IMR-90 (cell line): ENCODE data around the gene COPS7A. TPM values are rescaled to one million over a fixed set of nuclear protein-coding genes. Genes with fewer than 3 reads are reported as not detected.
A peak's percentile ranks its signal among the peaks of the same experiment; 100 is the strongest.

ENCODE experiments used
- ATAC-seq: fragments of 200-7000 bp; cut with Tn5 transposase; 2 replicates; pipeline ENCODE4 v1.9.1; 2020; ENCODE audit warnings: low read depth, mild to moderate bottlenecking, moderate library complexity
- BruUV-seq: library from RNA; stranded (reverse); fragments of 400-500 nt; replicated peaks from 2 replicates; lab custom pipeline; 2021; lab: Mats Ljungman, UMichigan
- CTCF ChIA-PET: fragments of 300-600 bp; formaldehyde crosslinking; extraction: SDS; loops from one replicate; lab custom pipeline; 2021; ENCODE audit warnings: antibody characterized with exemption; lab: Yijun Ruan, JAX
- POLR2A ChIA-PET: fragments of 300-600 bp; sonication (Branson Sonifier 250); formaldehyde crosslinking; loops from one replicate; lab custom pipeline; 2022; ENCODE audit warnings: antibody characterized with exemption; ENCODE audit not compliant: unreplicated experiment; lab: Charles Lee
- DNase-seq: peaks from one replicate; pipeline ENCODE4 v3.0.0; 2013
- H2AFZ ChIP-seq: replicated peaks from 2 replicates; pipeline ENCODE3; 2013; ENCODE audit warnings: low read length, mild to moderate bottlenecking; ENCODE audit not compliant: poor library complexity
- H2AK5ac ChIP-seq: 2 replicates; pipeline ENCODE4 v1.6.1; 2013; ENCODE audit warnings: low read depth, low read length, inconsistent platforms
- H2AK9ac ChIP-seq: replicated peaks from 2 replicates; pipeline ENCODE3; 2013; ENCODE audit warnings: mild to moderate bottlenecking, low read depth, low read length, moderate library complexity; ENCODE audit not compliant: poor library complexity
- H2BK120ac ChIP-seq: 2 replicates; pipeline ENCODE4 v1.6.1; 2013; ENCODE audit warnings: low read depth, low read length, inconsistent platforms
- H2BK15ac ChIP-seq: 3 replicates; pipeline ENCODE4 v1.6.1; 2013; ENCODE audit warnings: low read depth, low read length, inconsistent platforms
- H2BK20ac ChIP-seq: 2 replicates; pipeline ENCODE4 v1.6.1; 2013; ENCODE audit warnings: low read depth, mild to moderate bottlenecking, inconsistent platforms, low read length, moderate library complexity
- H2BK5ac ChIP-seq: 2 replicates; pipeline ENCODE4 v1.6.1; 2013; ENCODE audit warnings: mild to moderate bottlenecking, low read depth, low read length, inconsistent platforms; ENCODE audit not compliant: poor library complexity, severe bottlenecking
- H3K14ac ChIP-seq: replicated peaks from 2 replicates; pipeline ENCODE4 v1.6.1; 2013; ENCODE audit warnings: low read depth, low read length, inconsistent platforms
- H3K18ac ChIP-seq: 2 replicates; pipeline ENCODE4 v1.6.1; 2013; ENCODE audit warnings: low read depth, low read length, control low read depth
- H3K23ac ChIP-seq: 2 replicates; pipeline ENCODE4 v1.6.1; 2013; ENCODE audit warnings: low read depth, low read length, inconsistent platforms
- H3K27ac ChIP-seq: 2 replicates; pipeline ENCODE4 v1.5.1; 2013; ENCODE audit warnings: mild to moderate bottlenecking, control low read depth, low read length; ENCODE audit not compliant: insufficient read depth
- H3K27me3 ChIP-seq: 2 replicates; pipeline ENCODE4 v1.6.1; 2013; ENCODE audit warnings: low read length; ENCODE audit not compliant: control insufficient read depth, insufficient read depth
- H3K36me3 ChIP-seq: 2 replicates; pipeline ENCODE4 v1.6.1; 2013; ENCODE audit warnings: low read length, mixed read lengths; ENCODE audit not compliant: control insufficient read depth, insufficient read depth
- H3K4ac ChIP-seq: 2 replicates; pipeline ENCODE4 v1.6.1; 2013; ENCODE audit warnings: low read depth, low read length, inconsistent platforms
- H3K4me1 ChIP-seq: 2 replicates; pipeline ENCODE4 v1.6.1; 2013; ENCODE audit warnings: low read length, mixed read lengths; ENCODE audit not compliant: control insufficient read depth, insufficient read depth
- H3K4me2 ChIP-seq: 2 replicates; pipeline ENCODE4 v1.6.1; 2013; ENCODE audit warnings: low read depth, mild to moderate bottlenecking, control low read depth, low read length, moderate library complexity
- H3K4me3 ChIP-seq: 2 replicates; pipeline ENCODE4 v1.5.1; 2013; ENCODE audit warnings: low read depth, mild to moderate bottlenecking, control low read depth, low read length, moderate library complexity; ENCODE audit not compliant: insufficient read depth
- H3K56ac ChIP-seq: 2 replicates; pipeline ENCODE4 v1.6.1; 2013; ENCODE audit warnings: low read length, inconsistent platforms; ENCODE audit not compliant: insufficient read depth; ENCODE audit errors: extremely low read depth
- H3K79me1 ChIP-seq, 2 experiments: 2 replicates each; pipeline ENCODE4 v1.6.1; 2013; ENCODE audit warnings: low read length in 2 of 2, inconsistent platforms in 1 of 2, low read depth in 1 of 2
- H3K9ac ChIP-seq: 2 replicates; pipeline ENCODE4 v1.6.1; 2013; ENCODE audit warnings: low read depth, low read length, control low read depth
- H3K9me1 ChIP-seq: 2 replicates; pipeline ENCODE4 v1.6.1; 2013; ENCODE audit warnings: low read length, inconsistent platforms; ENCODE audit not compliant: insufficient read depth
- H3K9me3 ChIP-seq: 2 replicates; pipeline ENCODE4 v1.6.1; 2013; ENCODE audit warnings: low read length; ENCODE audit not compliant: control insufficient read depth, insufficient read depth
- H4K20me1 ChIP-seq: 2 replicates; pipeline ENCODE4 v1.6.1; 2013; ENCODE audit warnings: low read length, inconsistent platforms; ENCODE audit not compliant: insufficient read depth
- H4K5ac ChIP-seq: 2 replicates; pipeline ENCODE4 v1.6.1; 2013; ENCODE audit warnings: mild to moderate bottlenecking, low read depth, low read length, control low read depth
- H4K8ac ChIP-seq, 2 experiments: 2 replicates each; pipeline ENCODE4 v1.6.1; 2013; ENCODE audit warnings: low read depth in 2 of 2, low read length in 2 of 2, control low read depth in 1 of 2, inconsistent platforms in 1 of 2
- H4K91ac ChIP-seq: 2 replicates; pipeline ENCODE4 v1.6.1; 2013; ENCODE audit warnings: low read depth, low read length, inconsistent platforms; ENCODE audit not compliant: insufficient read depth
- BHLHE40 ChIP-seq: fragments of 150-350 bp; IDR thresholded peaks from 2 replicates; pipeline ENCODE4 v1.6.1; 2016; ENCODE audit warnings: mild to moderate bottlenecking, low read depth, low read length
- CEBPB ChIP-seq: IDR thresholded peaks from 2 replicates; pipeline ENCODE4 v1.6.1; 2012; ENCODE audit warnings: low read depth, low read length, improper control_type of control experiment
- CHD1 ChIP-seq: IDR thresholded peaks from 2 replicates; pipeline ENCODE4 v1.6.1; 2012; ENCODE audit warnings: low read depth, low read length, improper control_type of control experiment
- ELK1 ChIP-seq: fragments of 150-350 bp; IDR thresholded peaks from 2 replicates; pipeline ENCODE4 v1.6.1; 2016; ENCODE audit warnings: low read depth, mild to moderate bottlenecking, low read length, moderate library complexity, borderline replicate concordance
- FOS ChIP-seq: fragments of 150-350 bp; IDR thresholded peaks from 2 replicates; pipeline ENCODE4 v1.6.1; 2016; ENCODE audit warnings: low read depth, low read length
- MAZ ChIP-seq: IDR thresholded peaks from 2 replicates; pipeline ENCODE4 v1.6.1; 2012; ENCODE audit warnings: low read depth, mild to moderate bottlenecking, low read length, improper control_type of control experiment, moderate library complexity, borderline replicate concordance
- MXI1 ChIP-seq: IDR thresholded peaks from 2 replicates; pipeline ENCODE4 v1.6.1; 2012; ENCODE audit warnings: low read depth, mild to moderate bottlenecking, low read length, moderate library complexity, borderline replicate concordance
- NFE2L2 ChIP-seq: fragments of 150-350 bp; IDR thresholded peaks from 2 replicates; pipeline ENCODE4 v1.6.1; 2016; ENCODE audit warnings: low read depth, mild to moderate bottlenecking, low read length
- POLR2A ChIP-seq: IDR thresholded peaks from 2 replicates; pipeline ENCODE4 v1.6.1; 2012; ENCODE audit warnings: mild to moderate bottlenecking, low read depth, low read length
- RAD21 ChIP-seq: IDR thresholded peaks from 2 replicates; pipeline ENCODE4 v1.6.1; 2012; ENCODE audit warnings: low read length, improper control_type of control experiment
- RCOR1 ChIP-seq: IDR thresholded peaks from 2 replicates; pipeline ENCODE4 v1.6.1; 2012; ENCODE audit warnings: mild to moderate bottlenecking, low read length, improper control_type of control experiment; ENCODE audit not compliant: insufficient replicate concordance
- SMC3 ChIP-seq: fragments of 150-350 bp; IDR thresholded peaks from 2 replicates; pipeline ENCODE4 v1.6.1; 2016; ENCODE audit warnings: low read depth, mild to moderate bottlenecking, antibody characterized with exemption, low read length, moderate library complexity
- USF2 ChIP-seq: fragments of 150-350 bp; IDR thresholded peaks from 2 replicates; pipeline ENCODE4 v1.6.1; 2017; ENCODE audit warnings: mild to moderate bottlenecking, antibody characterized with exemption, low read length, low read depth
- WGBS, 2 experiments: methylation state at CpG; one replicate each; pipeline versions ENCODE4 v1.1.5 to v1.1.7; 2013; ENCODE audit warnings: missing lambda C conversion rate in 2 of 2; ENCODE audit not compliant: insufficient read length in 1 of 2; ENCODE audit errors: extremely low coverage in 2 of 2; 5-methylcytosine and 5-hydroxymethylcytosine counted together
- dilution Hi-C: fragments of 300-500 bp; cut with HindIII; formaldehyde crosslinking; loops from one replicate; pipeline ENCODE4 v1.14.3; 2018; ENCODE audit warnings: low sequenced_read_pairs; ENCODE audit not compliant: unreplicated experiment
- in situ Hi-C: fragments of 300-500 bp; cut with MboI; formaldehyde crosslinking; loops from 3 replicates; pipeline ENCODE4 v1.14.3; 2019; ENCODE audit warnings: low sequenced_read_pairs, inconsistent platforms, mixed read lengths
- intact Hi-C: fragments of 100-400 bp; cut with micrococcal nuclease; formaldehyde crosslinking; loops from 2 replicates; pipeline ENCODE4 v1.10.0; 2022
- polyA plus RNA-seq, 3 experiments: library from polyadenylated mRNA; depleted of rRNA; stranded (reverse); fragments of >200 nt; gene quantifications; 2 replicates each; pipeline ENCODE4 v1.2.3, GENCODE V29; 2012; ENCODE audit warnings: low replicate concordance in 1 of 3
- total RNA-seq: library from RNA; depleted of rRNA; stranded (reverse); fragments of >200 nt; gene quantifications from 2 replicates; pipeline ENCODE4 v1.2.3, GENCODE V29; 2012

The COPS7A gene
- total and polyA plus RNA-seq, 2 of the 4 experiments (the other 2 are of a cell fraction), result 58.8 to 135 TPM

GRCh38 chr12:6757028-6757690 lies 33.3 kb downstream of the COPS7A start:
- intact Hi-C loops (no loop called here), in situ Hi-C loops (no loop called here), dilution Hi-C loops (no loop called here)
- H2AK9ac ChIP-seq, result peak overlapping the region; percentile 75
- H4K91ac ChIP-seq, result no peak overlapping the region
- H3K4me2 ChIP-seq, result no peak overlapping the region
- H2AK5ac ChIP-seq, result no peak overlapping the region
- H3K9me1 ChIP-seq, result peaks cover 7% of the 10 kb centered on the region
- H2AFZ ChIP-seq, result peak overlapping the region; percentile 27
- H3K4me1 ChIP-seq, result peaks cover 3% of the 10 kb centered on the region; the same call in 1 of the 2 replicates
- H3K4ac ChIP-seq, result no peak overlapping the region
- H2BK15ac ChIP-seq, result no peak overlapping the region
- no peaks in the 10 kb centered on the region for H3K36me3 ChIP-seq
- no peak overlapping the region for H2BK5ac ChIP-seq
- H4K20me1 ChIP-seq, result peaks cover 6% of the 10 kb centered on the region
- no peak overlapping the region for H4K5ac ChIP-seq
- H3K4me3 ChIP-seq, result no peak overlapping the region
- no peak overlapping the region for H2BK20ac ChIP-seq
- no peak for ATAC-seq
- no peaks in the 10 kb centered on the region for H3K9me3 ChIP-seq
- WGBS, 2 experiments, result 72% methylated on average over 6 of the region's 8 CpGs; no CpG with 5 or more reads in 1 of the 2 experiments
- BruUV-seq, result no TSS peak
- H3K9ac ChIP-seq, result no peak overlapping the region
- POLR2A ChIA-PET, result interaction anchor here (0.6 kb wide), 1 partner anchor 9 kb away, joined by 3 read pairs; the partner anchor contains the start of gene PTMS
- H3K18ac ChIP-seq, result no peak overlapping the region
- H2BK120ac ChIP-seq, result no peak overlapping the region
- H4K8ac ChIP-seq, result no peak overlapping the region
- H3K79me1 ChIP-seq, result peaks cover 0 to 6% of the 10 kb centered on the region in 2 experiments; a peak in 2 of 4 replicates
- H3K56ac ChIP-seq, result no peak overlapping the region
- no peak overlapping the region; the same call in 1 of the 2 replicates for H3K14ac ChIP-seq
- TF ChIP-seq POLR2A, result no peak
- TF ChIP-seq NFE2L2, result no peak
- no peak for TF ChIP-seq MAZ
- TF ChIP-seq CEBPB, result no peak
- no peak for TF ChIP-seq MXI1
- TF ChIP-seq USF2, result no peak
- TF ChIP-seq ELK1, result no peak
- no peak for TF ChIP-seq BHLHE40
- no peak for TF ChIP-seq SMC3
- no peak for TF ChIP-seq RAD21
- TF ChIP-seq CHD1, result no peak
- TF ChIP-seq FOS, result no peak
- TF ChIP-seq RCOR1, result no peak
- H3K23ac ChIP-seq, result no peak overlapping the region; the same call in 1 of the 2 replicates
- CTCF ChIA-PET, result no interaction called here
- H3K27ac ChIP-seq, result no peak overlapping the region
- no peaks in the 10 kb centered on the region for H3K27me3 ChIP-seq
- no peak for DNase-seq
